Measurements from ENCODE around the gene ZNF853. TPM values are rescaled to one million over a fixed set of nuclear protein-coding genes. Genes with fewer than 3 reads are reported as not detected.

ZNF853 gene
- total RNA-seq, 1 donor from 2014 or later = 6.2 TPM

GRCh38 chr7:6650521-6651011 is 35.2 kb downstream of the ZNF853 start:
- H3K36me3 Mint-ChIP-seq = peaks cover 34% of the 10 kb centered on the region
- no peaks in the 10 kb centered on the region for H3K79me2 ChIP-seq (ENCODE audit: low read depth)
- TF ChIP-seq EZH2 (IDR thresholded peaks at IDR 0.05) (no peak), EZH2phosphoT487 (IDR thresholded peaks at IDR 0.05) (no peak), CTCF (IDR thresholded peaks at IDR 0.05) (no peak)
- DNase-seq (ENCODE audit: low spot score) = no peak
- no peak overlapping the region for H3K4me3 Mint-ChIP-seq
- H3K36me3 ChIP-seq = no peaks in the 10 kb centered on the region
- H3K9me3 ChIP-seq (ENCODE audit: low read depth) = no peaks in the 10 kb centered on the region
- H3K27ac Mint-ChIP-seq = peak overlapping the region; percentile 69
- H3K4me1 ChIP-seq = no peaks in the 10 kb centered on the region
- peaks cover 23% of the 10 kb centered on the region for H3K9me3 Mint-ChIP-seq
- peaks cover 19% of the 10 kb centered on the region for H3K27me3 Mint-ChIP-seq (ENCODE audit: insufficient read depth, low read depth)
- H2AFZ ChIP-seq (replicated peaks) = no peak overlapping the region
- peaks cover 5% of the 10 kb centered on the region for H4K20me1 ChIP-seq (ENCODE audit: low read depth)
- H3K4me3 ChIP-seq = no peak overlapping the region
- no peak overlapping the region for H3K9ac ChIP-seq
- H3K27me3 ChIP-seq = no peaks in the 10 kb centered on the region
- no peaks in the 10 kb centered on the region for H3F3A ChIP-seq (ENCODE audit: low read depth)
- no peaks in the 10 kb centered on the region for H3K4me1 Mint-ChIP-seq
- H3K27ac ChIP-seq = no peak overlapping the region
- no peak overlapping the region for H3K4me2 ChIP-seq

GRCh38 chr7:6651851-6652445 is 36.5 kb downstream of the ZNF853 start:
- Histone ChIP-seq H3K79me2 (ENCODE audit: low read depth) (no peaks in the 10 kb centered on the region), H3K36me3 (no peaks in the 10 kb centered on the region), H4K20me1 (ENCODE audit: low read depth) (peaks cover 5% of the 10 kb centered on the region), H3K9me3 (ENCODE audit: low read depth) (no peaks in the 10 kb centered on the region), H3K27ac (no peak overlapping the region), H3K4me3 (no peak overlapping the region), H3K27me3 (no peaks in the 10 kb centered on the region), H2AFZ (replicated peaks) (no peak overlapping the region), H3K4me1 (no peaks in the 10 kb centered on the region), H3K4me2 (no peak overlapping the region), H3K9ac (no peak overlapping the region), H3F3A (ENCODE audit: low read depth) (no peaks in the 10 kb centered on the region)
- no peak overlapping the region for H3K27ac Mint-ChIP-seq
- DNase-seq (ENCODE audit: low spot score) = no peak
- H3K4me1 Mint-ChIP-seq = no peaks in the 10 kb centered on the region
- H3K9me3 Mint-ChIP-seq = peaks cover 24% of the 10 kb centered on the region
- peaks cover 40% of the 10 kb centered on the region for H3K36me3 Mint-ChIP-seq
- no peak overlapping the region for H3K4me3 Mint-ChIP-seq
- H3K27me3 Mint-ChIP-seq (ENCODE audit: insufficient read depth, low read depth) = peaks cover 21% of the 10 kb centered on the region
- no peak for TF ChIP-seq EZH2phosphoT487 (IDR thresholded peaks at IDR 0.05)
- TF ChIP-seq EZH2 (IDR thresholded peaks at IDR 0.05) = no peak
- TF ChIP-seq CTCF (IDR thresholded peaks at IDR 0.05) = no peak

- no peaks in the 10 kb centered on the region for H3F3A ChIP-seq (ENCODE audit: low read depth)
- no peak overlapping the region for H3K9ac ChIP-seq
- TF ChIP-seq CTCF (IDR thresholded peaks at IDR 0.05) (no peak), EZH2phosphoT487 (IDR thresholded peaks at IDR 0.05) (no peak), EZH2 (IDR thresholded peaks at IDR 0.05) (no peak)
- Mint-ChIP-seq H3K27me3 (ENCODE audit: insufficient read depth, low read depth) (peaks cover 23% of the 10 kb centered on the region), H3K4me1 (no peaks in the 10 kb centered on the region), H3K9me3 (peaks cover 24% of the 10 kb centered on the region), H3K27ac (no peak overlapping the region), H3K36me3 (peaks cover 37% of the 10 kb centered on the region), H3K4me3 (no peak overlapping the region)
- H3K36me3 ChIP-seq = no peaks in the 10 kb centered on the region
- no peaks in the 10 kb centered on the region for H3K27me3 ChIP-seq
- no peak for DNase-seq (ENCODE audit: low spot score)
- H3K4me3 ChIP-seq = no peak overlapping the region
- H3K27ac ChIP-seq = no peak overlapping the region
- H3K79me2 ChIP-seq (ENCODE audit: low read depth) = no peaks in the 10 kb centered on the region
- no peaks in the 10 kb centered on the region for H3K4me1 ChIP-seq
- H4K20me1 ChIP-seq (ENCODE audit: low read depth) = peaks cover 5% of the 10 kb centered on the region
- no peak overlapping the region for H3K4me2 ChIP-seq
- H2AFZ ChIP-seq (replicated peaks) = no peak overlapping the region
- H3K9me3 ChIP-seq (ENCODE audit: low read depth) = no peaks in the 10 kb centered on the region
Measured at GRCh38 chr7:6652446-6653011, 37.1 kb downstream of the ZNF853 start.
